Measurements from ENCODE around the gene ZNF491.

- TF ChIP-seq CTCF (IDR thresholded peaks at IDR 0.05; ENCODE audit: borderline replicate concordance, extremely low read depth, low read length, poor library complexity, severe bottlenecking), result no peak
- TF ChIP-seq EZH2 (IDR thresholded peaks at IDR 0.05; ENCODE audit: borderline replicate concordance, low read depth, low read length, severe bottlenecking), result no peak
Observed at GRCh38 chr19:11767633-11768133, 30.6 kb upstream of the ZNF491 start.
